Gastrocnemius medialis (tissue), 4 donors: ENCODE results near the gene SEC14L3. TPM values are rescaled to one million over a fixed set of nuclear protein-coding genes. Genes with fewer than 3 reads are reported as not detected.
"Not testable (repeated sequence)": the region's sequence is repeated elsewhere in the genome, so short reads cannot be mapped to it uniquely, and the experiment has no call there.

Experiments
- ATAC-seq, 2 donors: fragments of 150-250 bp; one replicate each; pipeline ENCODE4 v1.9.1; 2016
- DNase-seq, 2 donors: peaks; one replicate each; pipeline ENCODE4 v3.0.0-alpha.2; 2019
- H3K27ac ChIP-seq, 4 donors: fragments of 200-600 bp; sonication (generic); 1 replicate in 1 of 4; 2 replicates in 3 of 4; pipeline ENCODE4 v1.5.1; 2016 to 2018; ENCODE audit warnings: mild to moderate bottlenecking in 2 of 4, moderate library complexity in 1 of 4
- H3K27me3 ChIP-seq, 3 donors: fragments of 200-600 bp; sonication (generic) in 2 of 3; 1 replicate in 1 of 3; 2 replicates in 2 of 3; pipeline versions ENCODE4 v1.5.1 to v1.6.0; 2016 to 2019; ENCODE audit warnings: mild to moderate bottlenecking in 1 of 3, moderate library complexity in 1 of 3
- H3K36me3 ChIP-seq, 2 donors: fragments of 200-600 bp; sonication (generic) in 1 of 2; one replicate each; pipeline ENCODE4 v1.5.1; 2017 to 2018
- H3K4me1 ChIP-seq, 2 donors: fragments of 200-600 bp; sonication (generic) in 1 of 2; one replicate each; pipeline ENCODE4 v1.5.1; 2016 to 2017; ENCODE audit warnings: mild to moderate bottlenecking in 2 of 2
- H3K4me3 ChIP-seq, 4 donors: fragments of 200-600 bp; sonication (generic) in 3 of 4; 1 replicate in 1 of 4; 2 replicates in 3 of 4; pipeline ENCODE4 v1.5.1; 2016 to 2019; ENCODE audit warnings: mild to moderate bottlenecking in 2 of 4
- H3K9me3 ChIP-seq, 3 donors: fragments of 200-600 bp; sonication (generic) in 2 of 3; 1 replicate in 1 of 3; 2 replicates in 2 of 3; pipeline ENCODE4 v1.5.1; 2016 to 2019
- CTCF ChIP-seq, 5 experiments: fragments of 450-650 bp in 3 of 5; fragments of 200-600 bp in 2 of 5; sonication (generic) in 2 of 5; IDR thresholded peaks in 4 of 5; conservative IDR thresholded peaks in 1 of 5; 1 replicate in 4 of 5; 2 replicates in 1 of 5; pipeline ENCODE4 v1.5.1; 2016 to 2019; ENCODE audit warnings: antibody characterized with exemption in 5 of 5, mild to moderate bottlenecking in 3 of 5, moderate library complexity in 3 of 5
- POLR2A ChIP-seq, 2 donors: fragments of 450-650 bp; IDR thresholded peaks; one replicate each; pipeline ENCODE4 v1.6.1; 2017; ENCODE audit warnings: antibody characterized with exemption in 2 of 2, mild to moderate bottlenecking in 2 of 2, moderate library complexity in 2 of 2
- in situ Hi-C, 4 donors: fragments of 200-750 bp; cut with MboI; loops; one replicate each; pipeline versions ENCODE4 v1.15.0 to v1.8.0; 2017; ENCODE audit warnings: low sequenced_read_pairs in 4 of 4
- intact Hi-C: fragments of 100-400 bp; cut with DNase I; formaldehyde crosslinking; loops from one replicate; pipeline ENCODE4 v1.15.1; 2023; ENCODE audit warnings: low total_unique reads
- total RNA-seq, 4 donors: library from RNA; depleted of rRNA; stranded (reverse); fragments of >200 nt; gene quantifications; one replicate each; pipeline versions ENCODE4 v1.1.0 to v1.2.3, GENCODE V29; 2016

The SEC14L3 gene
- total RNA-seq, 4 donors from 2014 or later = not detected

- TF ChIP-seq CTCF (IDR thresholded peaks at IDR 0.05 in 4 of 5, conservative IDR thresholded peaks at IDR 0.05 in 1 of 5) = no peak
- TF ChIP-seq POLR2A (IDR thresholded peaks at IDR 0.05) = no peak
- Histone ChIP-seq H3K9me3 (no peaks in the 10 kb centered on the region), H3K4me3 (no peak overlapping the region), H3K27ac (no peak overlapping the region), H3K36me3 (no peaks in the 10 kb centered on the region), H3K27me3 (peaks cover 0 to 7% (median 5%) of the 10 kb centered on the region in 3 donors), H3K4me1 (no peaks in the 10 kb centered on the region)
- in situ Hi-C loops (no loop called here), intact Hi-C loops (no loop called here)
- no peak for DNase-seq
- ATAC-seq = no peak
These were observed 16.6 kb downstream of the SEC14L3 start for GRCh38 chr22:30455075-30455840.

- H3K4me3 ChIP-seq = no peak overlapping the region
- no peak for TF ChIP-seq POLR2A (IDR thresholded peaks at IDR 0.05)
- TF ChIP-seq CTCF (IDR thresholded peaks at IDR 0.05 in 4 of 5, conservative IDR thresholded peaks at IDR 0.05 in 1 of 5) = no peak
- in situ Hi-C loops = no loop called here
- ATAC-seq (no peak), DNase-seq (no peak)
- intact Hi-C loops = no loop called here
- no peaks in the 10 kb centered on the region for H3K36me3 ChIP-seq
- H3K27me3 ChIP-seq = peaks cover 0 to 7% (median 2%) of the 10 kb centered on the region in 3 donors
- no peaks in the 10 kb centered on the region for H3K4me1 ChIP-seq
- H3K27ac ChIP-seq = no peak overlapping the region
- no peaks in the 10 kb centered on the region for H3K9me3 ChIP-seq
These were observed 17.9 kb downstream of the SEC14L3 start for GRCh38 chr22:30453731-30454510.

- TF ChIP-seq CTCF (IDR thresholded peaks at IDR 0.05 in 4 of 5, conservative IDR thresholded peaks at IDR 0.05 in 1 of 5) (no peak), POLR2A (IDR thresholded peaks at IDR 0.05) (no peak)
- ATAC-seq = no peak
- Histone ChIP-seq H3K9me3 (no peaks in the 10 kb centered on the region), H3K27ac (no peak overlapping the region), H3K4me1 (no peaks in the 10 kb centered on the region), H3K27me3 (peaks cover 0 to 7% (median 2%) of the 10 kb centered on the region in 3 donors), H3K4me3 (no peak overlapping the region), H3K36me3 (no peaks in the 10 kb centered on the region)
- in situ Hi-C loops (no loop called here), intact Hi-C loops (no loop called here)
- no peak for DNase-seq
These were observed 19.0 kb downstream of the SEC14L3 start for GRCh38 chr22:30452861-30453260.

- H3K36me3 ChIP-seq, H3K4me1 ChIP-seq, H3K4me3 ChIP-seq, H3K27me3 ChIP-seq, H3K27ac ChIP-seq, in situ Hi-C loops, intact Hi-C loops, ATAC-seq, H3K9me3 ChIP-seq, DNase-seq: not testable (repeated sequence)
These were observed 20.3 kb downstream of the SEC14L3 start for GRCh38 chr22:30451488-30451887.

- H3K9me3 ChIP-seq = no peaks in the 10 kb centered on the region
- no peak overlapping the region for H3K4me3 ChIP-seq
- in situ Hi-C loops = no loop called here
- no peak overlapping the region for H3K27ac ChIP-seq
- ATAC-seq (no peak), DNase-seq (no peak)
- intact Hi-C loops = loop anchor here (5.0 kb wide), 1 partner anchor 35 kb away; no protein-coding TSS in a partner anchor
- peaks cover 0 to 7% (median 3%) of the 10 kb centered on the region in 3 donors for H3K27me3 ChIP-seq
- no peaks in the 10 kb centered on the region for H3K4me1 ChIP-seq
- no peaks in the 10 kb centered on the region for H3K36me3 ChIP-seq
- no peak for TF ChIP-seq POLR2A (IDR thresholded peaks at IDR 0.05)
- TF ChIP-seq CTCF (IDR thresholded peaks at IDR 0.05 in 4 of 5, conservative IDR thresholded peaks at IDR 0.05 in 1 of 5) = no peak
These were observed 24.2 kb downstream of the SEC14L3 start for GRCh38 chr22:30447656-30448055.
